ENCODE measurements around the gene PDSS1. TPM values are rescaled to one million over a fixed set of nuclear protein-coding genes. Genes with fewer than 3 reads are reported as not detected.
"Not testable (repeated sequence)": the region's sequence is repeated elsewhere in the genome, so short reads cannot be mapped to it uniquely, and the experiment has no call there.

The PDSS1 gene
- polyA plus RNA-seq, 1 of the 3 experiments (the other 2 are of a cell fraction), result 14.9 TPM

- H3K4me2 ChIP-seq; H3K27me3 ChIP-seq (ENCODE audit: insufficient read depth); H3K36me3 ChIP-seq (replicated peaks in 1 of 2; ENCODE audit: control insufficient read depth in 1 of 2, insufficient read depth in 2 of 2, low read length in 1 of 2); H3K4me3 ChIP-seq (ENCODE audit: low read depth in 2 of 2, low read length in 1 of 2); H2AFZ ChIP-seq (ENCODE audit: low read depth); H3K4me1 ChIP-seq (ENCODE audit: control insufficient read depth in 1 of 2, insufficient read depth in 2 of 2, low read depth in 1 of 2, low read length in 1 of 2); H3K9ac ChIP-seq; POLR2A ChIA-PET; H3F3A ChIP-seq (replicated peaks; ENCODE audit: insufficient read depth); DNase-seq; H3K9me2 ChIP-seq; H3K27ac ChIP-seq (ENCODE audit: low read depth in 2 of 2, low read length in 1 of 2); H4K20me1 ChIP-seq (ENCODE audit: insufficient read depth); H3K9me3 ChIP-seq: not testable (repeated sequence)
- CTCF ChIA-PET, result interaction anchor here (1.1 kb wide), 1 partner anchor 32 kb away, joined by 3 read pairs; no protein-coding TSS in a partner anchor
- WGBS (ENCODE audit: low lambda C conversion rate), result 78% methylated on average over 4 of the region's 4 CpGs
- H3K79me2 ChIP-seq (ENCODE audit: insufficient read depth), result peaks cover 19% of the 10 kb centered on the region
Observed at GRCh38 chr10:26694536-26694935, 3.0 kb upstream of the PDSS1 start.

GRCh38 chr10:26696786-26697162 is 727 bp upstream of the PDSS1 start:
- Histone ChIP-seq H3K79me2 (ENCODE audit: insufficient read depth) (peaks cover 40% of the 10 kb centered on the region), H3K36me3 (replicated peaks in 1 of 2; ENCODE audit: control insufficient read depth in 1 of 2, insufficient read depth in 2 of 2, low read length in 1 of 2) (no peaks in the 10 kb centered on the region), H4K20me1 (ENCODE audit: insufficient read depth) (no peaks in the 10 kb centered on the region), H2AFZ (ENCODE audit: low read depth) (peak overlapping the region; percentile 99), H3K27me3 (ENCODE audit: insufficient read depth) (no peaks in the 10 kb centered on the region), H3K9me3 (no peaks in the 10 kb centered on the region), H3K4me2 (peak overlapping the region; percentile 90), H3K9ac (peak overlapping the region; percentile 74), H3K4me1 (ENCODE audit: control insufficient read depth in 1 of 2, insufficient read depth in 2 of 2, low read depth in 1 of 2, low read length in 1 of 2) (peaks cover 0 to 6% of the 10 kb centered on the region in 2 experiments; a peak in 1 of 4 replicates), H3F3A (replicated peaks; ENCODE audit: insufficient read depth) (peaks cover 5% of the 10 kb centered on the region), H3K4me3 (ENCODE audit: low read depth in 2 of 2, low read length in 1 of 2) (peak overlapping the region; percentile 80 to 95), H3K9me2 (no peaks in the 10 kb centered on the region), H3K27ac (ENCODE audit: low read depth in 2 of 2, low read length in 1 of 2) (peak overlapping the region; percentile 69 to 93; a peak in 3 of 4 replicates)
- 23% methylated on average over 11 of the region's 11 CpGs for WGBS (ENCODE audit: low lambda C conversion rate)
- no peak for DNase-seq
- TF ChIP-seq SMC3 (IDR thresholded peaks at IDR 0.05; ENCODE audit: low read depth, low read length) (no peak), IRF3 (IDR thresholded peaks at IDR 0.05; ENCODE audit: low read depth, low read length) (no peak)
- ChIA-PET POLR2A (interaction anchor here (1.2 kb wide), 1 partner anchor 12 kb away, joined by 3 read pairs; no protein-coding TSS in a partner anchor), CTCF (interaction anchor here (1.0 to 1.8 kb wide), 3 partner anchors 29 to 185 kb away, joined by 4 to 9 read pairs (median 8); partner anchors contain the start of gene ABI1)

- Histone ChIP-seq H3K79me2 (ENCODE audit: insufficient read depth) (peaks cover 52% of the 10 kb centered on the region), H3F3A (replicated peaks; ENCODE audit: insufficient read depth) (peaks cover 5% of the 10 kb centered on the region), H4K20me1 (ENCODE audit: insufficient read depth) (no peaks in the 10 kb centered on the region), H3K27me3 (ENCODE audit: insufficient read depth) (no peaks in the 10 kb centered on the region), H3K9me2 (no peaks in the 10 kb centered on the region), H3K27ac (ENCODE audit: low read depth in 2 of 2, low read length in 1 of 2) (peak overlapping the region in 1 of 2 experiments; percentile 69; a peak in 1 of 4 replicates), H3K9ac (peak overlapping the region; percentile 74), H3K4me1 (ENCODE audit: control insufficient read depth in 1 of 2, insufficient read depth in 2 of 2, low read depth in 1 of 2, low read length in 1 of 2) (peaks cover 0 to 6% of the 10 kb centered on the region in 2 experiments; a peak in 1 of 4 replicates), H2AFZ (ENCODE audit: low read depth) (peak overlapping the region; percentile 99), H3K4me3 (ENCODE audit: low read depth in 2 of 2, low read length in 1 of 2) (peak overlapping the region; percentile 80 to 95), H3K4me2 (peak overlapping the region; percentile 90), H3K36me3 (replicated peaks in 1 of 2; ENCODE audit: control insufficient read depth in 1 of 2, insufficient read depth in 2 of 2, low read length in 1 of 2) (no peaks in the 10 kb centered on the region), H3K9me3 (no peaks in the 10 kb centered on the region)
- ChIA-PET CTCF (interaction anchor here (0.7 to 1.8 kb wide), 3 partner anchors 28 to 658 kb away, joined by 3 to 9 read pairs (median 6); no protein-coding TSS in a partner anchor), POLR2A (no interaction called here)
- peak; percentile 44 for DNase-seq
- TF ChIP-seq MXI1 (IDR thresholded peaks at IDR 0.05; ENCODE audit: low read depth, low read length), result peak; percentile 97; the same call in 1 of the 2 replicates
- TF ChIP-seq GABPA (IDR thresholded peaks at IDR 0.05; ENCODE audit: low read depth), result no peak
- TF ChIP-seq MAX (IDR thresholded peaks at IDR 0.05; ENCODE audit: low read depth), result peak; percentile 94; the same call in 1 of the 2 replicates
- TF ChIP-seq TEAD4 (IDR thresholded peaks at IDR 0.05; ENCODE audit: borderline replicate concordance, insufficient read depth), result no peak
- 1% methylated on average over 26 of the region's 42 CpGs for WGBS (ENCODE audit: low lambda C conversion rate)
Observed at GRCh38 chr10:26697922-26698608, 564 bp downstream of the PDSS1 start.

Data from SK-N-SH (cell line).